ENCODE results near the gene MTR.
"Not testable (repeated sequence)": the region's sequence is repeated elsewhere in the genome, so short reads cannot be mapped to it uniquely, and the experiment has no call there.

MTR gene

GRCh38 chr1:236865818-236866155 is 70.7 kb downstream of the MTR start:
- no peak for FAIRE-seq

GRCh38 chr1:236868625-236869467 is 73.8 kb downstream of the MTR start:
- no peak for FAIRE-seq

- FAIRE-seq = no peak
Observed at GRCh38 chr1:236869911-236870310, 74.8 kb downstream of the MTR start.

- no peak for FAIRE-seq
Observed at GRCh38 chr1:236870721-236871120, 75.6 kb downstream of the MTR start.

- no peak for FAIRE-seq
Observed at GRCh38 chr1:236872075-236872666, 77.1 kb downstream of the MTR start.

GRCh38 chr1:236875975-236876374 is 80.9 kb downstream of the MTR start:
- no peak for FAIRE-seq

GRCh38 chr1:236877661-236878060 is 82.6 kb downstream of the MTR start:
- no peak for FAIRE-seq

- no peak for FAIRE-seq
Observed at GRCh38 chr1:236880209-236880608, 85.1 kb downstream of the MTR start.

GRCh38 chr1:236882678-236883077 is 87.6 kb downstream of the MTR start:
- FAIRE-seq = no peak

- no peak for FAIRE-seq
Observed at GRCh38 chr1:236886199-236886598, 91.1 kb downstream of the MTR start.

GRCh38 chr1:236887081-236887480 is 92.0 kb downstream of the MTR start:
- no peak for FAIRE-seq

- no peak for FAIRE-seq
Observed at GRCh38 chr1:236888126-236888525, 93.0 kb downstream of the MTR start.

- FAIRE-seq = no peak
Observed at GRCh38 chr1:236888903-236889302, 93.8 kb downstream of the MTR start.

GRCh38 chr1:236890152-236891056 is 95.3 kb downstream of the MTR start:
- no peak for FAIRE-seq

- FAIRE-seq = no peak
Observed at GRCh38 chr1:236893626-236894545, 98.8 kb downstream of the MTR start.

- FAIRE-seq = no peak
Observed at GRCh38 chr1:236895665-236896387, 100.7 kb downstream of the MTR start.

GRCh38 chr1:236896716-236897115 is 101.6 kb downstream of the MTR start:
- FAIRE-seq = no peak

- FAIRE-seq = no peak
Observed at GRCh38 chr1:236904892-236905741, 110.0 kb downstream of the MTR start.

- FAIRE-seq = no peak
Observed at GRCh38 chr1:236907205-236907604, 112.1 kb downstream of the MTR start.

- no peak for FAIRE-seq
Observed at GRCh38 chr1:236908669-236909068, 113.6 kb downstream of the MTR start.

- FAIRE-seq = not testable (repeated sequence)
Observed at GRCh38 chr1:236911047-236911446, 116.0 kb downstream of the MTR start.
